ENCODE data around the gene SFTPB.
"Not testable (repeated sequence)": the region's sequence is repeated elsewhere in the genome, so short reads cannot be mapped to it uniquely, and the experiment has no call there.

Gene SFTPB

DNA sequence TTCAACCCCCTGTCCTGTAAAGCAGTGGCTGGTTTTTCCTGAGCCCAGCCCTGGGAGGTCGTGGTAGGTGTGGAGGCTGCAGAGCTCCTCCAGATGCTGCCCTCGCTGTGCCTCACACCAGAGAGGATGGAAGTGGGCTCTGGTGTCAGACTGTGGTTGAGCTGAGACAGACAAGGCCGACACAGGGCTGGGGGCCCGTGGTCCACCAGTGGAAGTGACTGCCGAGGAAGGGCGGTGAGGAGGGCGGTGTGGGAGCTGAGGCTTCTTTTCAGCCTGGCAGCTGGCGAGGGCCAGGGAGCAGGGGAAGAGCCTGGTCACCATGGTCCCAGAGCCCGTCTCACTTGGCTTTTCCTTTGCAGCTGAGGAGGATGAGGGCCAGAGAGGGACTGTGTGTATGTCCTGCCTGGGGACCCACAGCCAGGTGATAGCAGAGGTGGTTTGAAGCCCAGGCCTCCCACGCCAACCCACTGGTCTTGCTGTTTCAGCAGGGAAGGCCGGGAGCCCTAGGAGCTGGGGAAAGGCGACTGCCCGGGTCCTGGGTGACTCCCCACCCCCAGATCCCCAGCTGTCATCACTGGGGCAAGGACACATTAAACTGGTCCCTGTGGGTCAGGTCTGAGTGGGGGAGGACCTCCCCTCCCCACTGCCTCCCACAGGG is 8.5 kb downstream of the SFTPB start:
- no peak for TF ChIP-seq CTCF (conservative IDR thresholded peaks at IDR 0.05; ENCODE audit: control insufficient read depth, insufficient read depth, low read depth, low read length)
- DNase-seq (ENCODE audit: low read depth), result no peak
- H3K4me3 ChIP-seq (ENCODE audit: control insufficient read depth, low read depth, low read length), result no peak overlapping the region

GRCh38 chr2:85657399-85657798 is 10.6 kb downstream of the SFTPB start:
- not testable (repeated sequence) for DNase-seq (ENCODE audit: low read depth); H3K4me3 ChIP-seq (ENCODE audit: control insufficient read depth, low read depth, low read length)

GRCh38 chr2:85656468-85656867 is 11.5 kb downstream of the SFTPB start:
- TF ChIP-seq CTCF (conservative IDR thresholded peaks at IDR 0.05; ENCODE audit: control insufficient read depth, insufficient read depth, low read depth, low read length), result no peak
- no peak overlapping the region for H3K4me3 ChIP-seq (ENCODE audit: control insufficient read depth, low read depth, low read length)
- DNase-seq (ENCODE audit: low read depth), result peak; percentile 56

DNA sequence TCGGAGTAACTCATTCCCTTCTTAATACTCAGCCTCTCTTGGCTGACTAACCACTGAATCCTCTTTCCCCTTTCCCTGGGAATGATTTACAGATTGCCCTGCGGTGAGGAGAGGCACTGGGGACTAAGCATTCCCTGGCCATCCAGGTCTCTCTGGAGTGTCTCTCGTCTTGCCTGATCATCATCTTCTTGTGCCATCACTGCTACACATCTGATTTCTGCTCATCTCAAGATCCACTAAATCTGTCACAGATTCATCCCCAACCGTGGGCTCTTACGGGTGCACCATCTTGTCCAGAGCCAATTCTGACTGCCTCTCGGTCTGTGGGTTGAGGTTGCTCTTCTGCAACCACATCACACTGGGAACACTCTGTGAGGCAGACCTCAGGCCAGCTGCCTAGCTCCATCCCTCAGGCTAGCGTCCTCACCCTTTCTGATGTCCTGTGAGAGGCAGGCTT is 12.0 kb downstream of the SFTPB start:
- no peak overlapping the region for H3K4me3 ChIP-seq (ENCODE audit: control insufficient read depth, low read depth, low read length)
- peak; percentile 89 for DNase-seq (ENCODE audit: low read depth)
- TF ChIP-seq CTCF (conservative IDR thresholded peaks at IDR 0.05; ENCODE audit: control insufficient read depth, insufficient read depth, low read depth, low read length), result no peak

GRCh38 chr2:85653996-85654395 is 14.0 kb downstream of the SFTPB start:
- TF ChIP-seq CTCF (conservative IDR thresholded peaks at IDR 0.05; ENCODE audit: control insufficient read depth, insufficient read depth, low read depth, low read length), result no peak
- no peak overlapping the region for H3K4me3 ChIP-seq (ENCODE audit: control insufficient read depth, low read depth, low read length)
- no peak for DNase-seq (ENCODE audit: low read depth)

DNA sequence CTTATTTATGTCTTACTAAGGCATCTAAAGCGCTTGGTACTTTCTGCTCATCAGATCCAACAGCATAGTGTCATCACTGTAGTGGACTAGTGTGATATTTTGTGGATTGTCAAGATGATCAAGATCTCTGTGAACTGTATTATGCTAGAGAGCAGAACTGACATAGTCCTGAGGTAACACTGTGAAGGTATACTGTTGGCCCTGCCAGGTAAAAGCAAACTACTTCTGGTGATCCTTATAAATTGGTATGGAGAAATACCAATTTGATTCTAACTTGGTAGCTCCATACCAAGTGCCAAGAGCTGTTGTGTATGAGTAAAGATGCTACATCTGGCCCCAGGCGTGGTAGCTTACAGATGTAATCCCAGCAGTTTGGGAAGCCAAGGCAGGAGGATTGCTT is 15.9 kb downstream of the SFTPB start:
- no peak for DNase-seq (ENCODE audit: low read depth)
- no peak for TF ChIP-seq CTCF (conservative IDR thresholded peaks at IDR 0.05; ENCODE audit: control insufficient read depth, insufficient read depth, low read depth, low read length)
- no peak overlapping the region for H3K4me3 ChIP-seq (ENCODE audit: control insufficient read depth, low read depth, low read length)

DNA sequence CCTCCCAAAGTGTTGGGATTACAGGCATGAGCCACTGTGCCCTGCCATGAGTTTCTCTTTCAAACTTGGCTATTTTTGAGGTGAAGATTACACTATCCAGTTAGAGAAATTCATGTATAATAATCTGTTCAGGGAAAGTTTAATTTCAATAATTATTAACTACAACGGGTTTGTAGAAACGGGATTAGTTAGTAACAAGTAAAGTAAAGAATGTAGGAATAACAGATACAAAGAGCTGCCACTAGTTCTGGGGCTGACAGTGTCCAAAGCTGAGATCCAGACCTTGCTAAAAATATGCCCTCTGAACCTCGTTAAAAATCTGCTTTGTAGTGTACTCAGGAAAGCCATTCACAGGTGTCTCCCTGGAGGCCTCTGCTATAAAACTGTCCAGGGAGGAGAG is 16.9 kb downstream of the SFTPB start:
- no peak overlapping the region for H3K4me3 ChIP-seq (ENCODE audit: control insufficient read depth, low read depth, low read length)
- DNase-seq (ENCODE audit: low read depth), result no peak
- TF ChIP-seq CTCF (conservative IDR thresholded peaks at IDR 0.05; ENCODE audit: control insufficient read depth, insufficient read depth, low read depth, low read length), result no peak
